A549 (cell line): ENCODE measurements around the gene C11orf86. TPM values are rescaled to one million over a fixed set of nuclear protein-coding genes. Genes with fewer than 3 reads are reported as not detected.

Experiments used
- ATAC-seq, 2 experiments: fragments of 200-7000 bp in 1 of 2; fragments of >200 bp in 1 of 2; cut with Nextera tagmentation in 1 of 2; cut with Tn5 transposase in 1 of 2; 3 replicates each; pipeline versions ENCODE4 v1.8.0 to v1.9.1; 2018 to 2020; ENCODE audit warnings: mild to moderate bottlenecking in 1 of 2, moderate library complexity in 1 of 2
- CTCF ChIA-PET: fragments of 300-600 bp; sonication (Branson Sonifier 250); formaldehyde crosslinking; extraction: SDS; loops from one replicate; lab custom pipeline; 2021; ENCODE audit warnings: antibody characterized with exemption, inconsistent platforms; lab: Yijun Ruan, JAX
- POLR2A ChIA-PET: fragments of 350-600 bp; formaldehyde crosslinking; extraction: SDS; loops from one replicate; lab custom pipeline; 2021; ENCODE audit warnings: antibody characterized with exemption, inconsistent platforms; lab: Yijun Ruan, JAX
- DNase-seq, 2 experiments: peaks; one replicate each; pipeline versions ENCODE4 v3.0.0 to v3.0.0-alpha.2; 2011 to 2016; ENCODE audit warnings: low read depth in 1 of 2, low spot score in 1 of 2
- FAIRE-seq: peaks from 2 replicates; lab custom pipeline; 2011; peaks lifted over from hg19 to GRCh38; lab: Jason Lieb, UNC
- H3K27ac ChIP-seq, 2 experiments: fragments of >200 bp; sonication (Bioruptor Twin); formaldehyde crosslinking; 3 replicates each; pipeline ENCODE4 v1.5.1; 2016 to 2017
- H3K4me1 ChIP-seq: fragments of >200 bp; sonication (Bioruptor Twin); formaldehyde crosslinking; 3 replicates; pipeline ENCODE4 v1.6.1; 2016
- H3K4me2 ChIP-seq: fragments of >200 bp; sonication (Bioruptor Twin); formaldehyde crosslinking; 3 replicates; pipeline ENCODE4 v1.6.1; 2016
- H3K4me3 ChIP-seq: fragments of >200 bp; sonication (Bioruptor Twin); formaldehyde crosslinking; 3 replicates; pipeline ENCODE4 v1.5.1; 2016
- H3K9me3 ChIP-seq: fragments of >200 bp; sonication (Bioruptor Twin); formaldehyde crosslinking; 3 replicates; pipeline ENCODE4 v1.6.1; 2016
- BHLHE40 ChIP-seq: IDR thresholded peaks from 2 replicates; pipeline ENCODE4 v1.6.1; 2012; ENCODE audit warnings: low read depth, low read length, inconsistent platforms
- CBX2 ChIP-seq: fragments of 200-600 bp; sonication (generic); IDR thresholded peaks from 2 replicates; pipeline ENCODE4 v1.6.1; 2016; ENCODE audit warnings: low read depth, mild to moderate bottlenecking, borderline replicate concordance
- CEBPB ChIP-seq, 2 experiments: fragments of >200 bp in 1 of 2; sonication (Bioruptor Twin) in 1 of 2; formaldehyde crosslinking in 1 of 2; IDR thresholded peaks; 2 replicates each; pipeline ENCODE4 v1.6.1; 2012 to 2016
- CHD4 ChIP-seq: fragments of 200-600 bp; sonication (generic); IDR thresholded peaks from 2 replicates; pipeline ENCODE4 v1.6.1; 2016; ENCODE audit warnings: antibody characterized with exemption, mild to moderate bottlenecking, borderline replicate concordance
- EHF ChIP-seq: fragments of 250-450 bp; sonication (Bioruptor Pico); IDR thresholded peaks from 2 replicates; pipeline ENCODE4 v1.5.0; 2020; ENCODE audit warnings: mild to moderate bottlenecking
- EHMT2 ChIP-seq: fragments of 200-600 bp; sonication (generic); IDR thresholded peaks from 2 replicates; pipeline ENCODE4 v1.6.1; 2016; ENCODE audit warnings: antibody characterized with exemption, low read depth, mild to moderate bottlenecking, moderate library complexity
- ESRRA ChIP-seq: fragments of 150-350 bp; IDR thresholded peaks from 2 replicates; pipeline ENCODE4 v1.6.1; 2014; ENCODE audit warnings: mild to moderate bottlenecking, low read length, borderline replicate concordance
- FOSB ChIP-seq: fragments of 250-450 bp; sonication (Bioruptor Pico); IDR thresholded peaks from 2 replicates; pipeline ENCODE4 v1.5.0; 2020; ENCODE audit warnings: mild to moderate bottlenecking, moderate library complexity
- FOSL2 ChIP-seq, 2 experiments: fragments of 450-650 bp in 1 of 2; fragments of >200 bp in 1 of 2; sonication (Bioruptor Twin) in 1 of 2; formaldehyde crosslinking; IDR thresholded peaks; 2 replicates each; pipeline versions ENCODE4 v1.5.0 to v1.6.1; 2016 to 2020; ENCODE audit warnings: mild to moderate bottlenecking in 1 of 2, moderate library complexity in 1 of 2
- FOXS1 ChIP-seq: fragments of 250-450 bp; sonication (Bioruptor Pico); IDR thresholded peaks from 2 replicates; pipeline ENCODE4 v1.5.0; 2020; ENCODE audit warnings: mild to moderate bottlenecking, moderate library complexity
- GATA3 ChIP-seq: IDR thresholded peaks from 2 replicates; pipeline ENCODE4 v1.6.1; 2012; ENCODE audit warnings: borderline replicate concordance
- HOXA7 ChIP-seq: fragments of 250-450 bp; sonication (Bioruptor Pico); IDR thresholded peaks from 2 replicates; pipeline ENCODE4 v1.5.0; 2020; ENCODE audit warnings: mild to moderate bottlenecking, moderate library complexity
- HOXB13 ChIP-seq: fragments of 250-450 bp; sonication (Bioruptor Pico); IDR thresholded peaks from 2 replicates; pipeline ENCODE4 v1.5.0; 2020; ENCODE audit warnings: low read depth, mild to moderate bottlenecking, moderate library complexity
- HOXB5 ChIP-seq: fragments of 250-450 bp; sonication (Bioruptor Pico); IDR thresholded peaks from 2 replicates; pipeline ENCODE4 v1.5.0; 2020; ENCODE audit warnings: mild to moderate bottlenecking, moderate library complexity
- JUN ChIP-seq, 2 experiments: fragments of >200 bp; sonication (Bioruptor Twin); formaldehyde crosslinking; IDR thresholded peaks; 2 replicates in 1 of 2; 3 replicates in 1 of 2; pipeline ENCODE4 v1.6.1; 2016 to 2017
- JUNB ChIP-seq: fragments of >200 bp; sonication (Bioruptor Twin); formaldehyde crosslinking; IDR thresholded peaks from 2 replicates; pipeline ENCODE4 v1.6.1; 2016
- MAFK ChIP-seq: fragments of 450-650 bp; IDR thresholded peaks from 2 replicates; pipeline ENCODE4 v1.6.1; 2014; ENCODE audit not compliant: partially characterized antibody
- MAZ ChIP-seq: fragments of 150-350 bp; IDR thresholded peaks from 2 replicates; pipeline ENCODE4 v1.6.1; 2014; ENCODE audit warnings: antibody characterized with exemption, low read depth, low read length, borderline replicate concordance
- MYC ChIP-seq: IDR thresholded peaks from 2 replicates; pipeline ENCODE4 v1.6.1; 2012; ENCODE audit warnings: mild to moderate bottlenecking, inconsistent platforms, low read length, improper control_type of control experiment, borderline replicate concordance
- NFE2L2 ChIP-seq: fragments of 150-350 bp; conservative IDR thresholded peaks from 2 replicates; pipeline ENCODE4 v1.6.1; 2014; ENCODE audit warnings: low read length
- NR3C1 ChIP-seq: fragments of >200 bp; sonication (Bioruptor Twin); formaldehyde crosslinking; IDR thresholded peaks from 3 replicates; pipeline ENCODE4 v1.6.1; 2017
- PHF8 ChIP-seq: fragments of 200-600 bp; sonication (generic); IDR thresholded peaks from 2 replicates; pipeline ENCODE4 v1.6.1; 2016; ENCODE audit warnings: low read depth, mild to moderate bottlenecking, antibody characterized with exemption, moderate library complexity, borderline replicate concordance
- POLR2A ChIP-seq: IDR thresholded peaks from 2 replicates; pipeline ENCODE4 v1.6.1; 2012; ENCODE audit warnings: mild to moderate bottlenecking, low read length
- POLR2AphosphoS2 ChIP-seq: conservative IDR thresholded peaks from 2 replicates; pipeline ENCODE4 v1.6.1; 2012; ENCODE audit warnings: low read length, improper control_type of control experiment, inconsistent platforms
- RAD21 ChIP-seq, 2 experiments: fragments of >200 bp in 1 of 2; sonication (Bioruptor Twin) in 1 of 2; formaldehyde crosslinking in 1 of 2; IDR thresholded peaks in 1 of 2; conservative IDR thresholded peaks in 1 of 2; 2 replicates in 1 of 2; 3 replicates in 1 of 2; pipeline ENCODE4 v1.6.1; 2012 to 2018; ENCODE audit warnings: inconsistent platforms in 1 of 2
- RCOR1 ChIP-seq: fragments of 150-350 bp; IDR thresholded peaks from 2 replicates; pipeline ENCODE4 v1.6.1; 2014; ENCODE audit warnings: antibody characterized with exemption, low read length, low read depth
- RNF2 ChIP-seq: fragments of 200-600 bp; sonication (generic); IDR thresholded peaks from 2 replicates; pipeline ENCODE4 v1.6.1; 2016; ENCODE audit warnings: low read depth, mild to moderate bottlenecking, antibody characterized with exemption, moderate library complexity, borderline replicate concordance
- SMC3 ChIP-seq: fragments of >200 bp; sonication (Bioruptor Twin); formaldehyde crosslinking; IDR thresholded peaks from 3 replicates; pipeline ENCODE4 v1.6.1; 2018; ENCODE audit warnings: inconsistent platforms
- SREBF2 ChIP-seq: fragments of 450-650 bp; IDR thresholded peaks from 2 replicates; pipeline ENCODE4 v1.6.1; 2014; ENCODE audit warnings: mild to moderate bottlenecking, moderate library complexity
- TP53 ChIP-seq: fragments of 250-450 bp; sonication (Bioruptor Pico); IDR thresholded peaks from 2 replicates; pipeline ENCODE4 v1.5.0; 2021; ENCODE audit warnings: mild to moderate bottlenecking, moderate library complexity
- ZFP36 ChIP-seq: fragments of 450-650 bp; IDR thresholded peaks from 2 replicates; pipeline ENCODE4 v1.6.1; 2014; ENCODE audit warnings: borderline replicate concordance; ENCODE audit not compliant: partially characterized antibody
- ZSCAN20 ChIP-seq: fragments of 250-450 bp; sonication (Bioruptor Pico); IDR thresholded peaks from 2 replicates; pipeline ENCODE4 v1.8.0; 2022; ENCODE audit warnings: mild to moderate bottlenecking, moderate library complexity
- WGBS: methylation state at CpG from one replicate; pipeline ENCODE4 v1.1.6; 2017; ENCODE audit errors: missing lambda C conversion rate; 5-methylcytosine and 5-hydroxymethylcytosine counted together
- polyA plus RNA-seq, 4 experiments: library from polyadenylated mRNA; depleted of rRNA in 3 of 4; stranded (reverse); fragments of >200 nt; fragmentation: RNase III in 1 of 4; extraction: RNeasy Plus Mini Kit Qiagen cat#74134 plus additional on column Dnase treatment in 1 of 4; gene quantifications; 2 replicates in 3 of 4; 3 replicates in 1 of 4; pipeline ENCODE4 v1.2.3, GENCODE V29; 2011 to 2017
- TF ChIP-seq, protein P1 (sequence below): fragments of 150-350 bp; IDR thresholded peaks from 2 replicates; pipeline ENCODE4 v1.6.1; 2014; ENCODE audit warnings: low read depth, mild to moderate bottlenecking, low read length
- TF ChIP-seq, protein P2 (sequence below): IDR thresholded peaks from 2 replicates; pipeline ENCODE4 v1.6.1; 2012

C11orf86 gene
- polyA plus RNA-seq, 2 of the 4 experiments (the other 2 are of a cell fraction): 9.3 to 56.4 TPM

DNA sequence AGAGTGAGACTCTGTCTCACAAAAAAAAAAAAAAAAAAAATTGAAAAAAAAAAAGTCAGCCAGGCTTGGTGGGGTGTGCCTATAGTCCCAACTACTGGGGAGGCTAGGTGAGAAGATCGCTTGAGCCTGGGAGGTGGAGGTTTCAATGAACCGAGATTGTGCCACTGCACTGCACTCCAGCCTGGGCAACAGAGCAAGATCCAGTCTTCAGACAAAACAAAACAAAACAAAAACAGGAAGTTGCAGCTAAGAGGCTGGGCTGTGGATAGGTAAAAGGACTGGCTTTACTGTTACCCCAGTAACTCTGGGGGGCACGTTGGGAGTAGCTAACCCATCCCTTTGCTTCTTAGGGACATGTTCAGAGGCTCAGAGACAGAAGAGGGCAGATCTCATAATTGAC lies 10.6 kb upstream of the C11orf86 start:
- no peak overlapping the region for H3K4me2 ChIP-seq
- no peak for FAIRE-seq
- peak overlapping the region; percentile 64 to 95 for H3K27ac ChIP-seq
- H3K9me3 ChIP-seq: no peaks in the 10 kb centered on the region
- TF ChIP-seq POLR2AphosphoS2 (no peak), FOXS1 (CRISPR knock-in tag) (no peak)
- ChIA-PET POLR2A (no interaction called here), CTCF (interaction anchor here (0.7 to 3.0 kb wide), 4 partner anchors 11 to 279 kb away, joined by 3 to 15 read pairs (median 5); partner anchors contain the start of gene C11orf86)
- DNase-seq: no peak
- 69% methylated on average over 3 of the region's 3 CpGs for WGBS
- no peak overlapping the region for H3K4me3 ChIP-seq
- no peak for ATAC-seq
- peaks cover 43% of the 10 kb centered on the region for H3K4me1 ChIP-seq

DNA sequence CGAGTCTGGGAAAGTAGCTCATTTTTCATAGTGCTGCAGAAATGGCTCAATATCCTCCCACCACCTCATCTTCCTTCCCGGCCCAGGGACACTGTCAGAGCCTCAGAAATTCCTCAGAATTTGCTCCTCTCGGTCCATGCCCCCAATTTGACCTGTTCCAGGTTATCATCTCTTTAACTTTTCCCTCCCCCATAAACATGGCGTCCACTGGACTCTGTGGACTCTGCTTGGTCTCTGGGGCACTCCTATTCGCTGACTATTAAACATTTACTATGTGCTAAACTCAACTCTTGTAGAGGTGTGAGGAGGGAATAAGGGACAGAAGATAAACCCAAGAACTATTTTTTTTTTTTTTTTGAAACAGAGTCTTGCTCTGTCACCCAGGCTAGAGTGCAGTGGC lies 8.8 kb upstream of the C11orf86 start:
- DNase-seq: no peak
- Histone ChIP-seq H3K4me3 (no peak overlapping the region), H3K4me1 (peaks cover 58% of the 10 kb centered on the region), H3K27ac (peak overlapping the region; percentile 95 to 99), H3K4me2 (no peak overlapping the region), H3K9me3 (no peaks in the 10 kb centered on the region)
- ChIA-PET POLR2A (no interaction called here), CTCF (interaction anchor here (1.2 to 2.4 kb wide), 3 partner anchors 10 to 86 kb away, joined by 3 to 9 read pairs (median 4); no protein-coding TSS in a partner anchor)
- no peak for TF ChIP-seq HOXB13
- TF ChIP-seq SREBF2: no peak
- TF ChIP-seq RNF2: no peak
- no peak for TF ChIP-seq RAD21 (conservative IDR thresholded peaks at IDR 0.05 in 1 of 2, IDR thresholded peaks at IDR 0.05 in 1 of 2)
- no peak for TF ChIP-seq SMC3
- ATAC-seq: no peak
- WGBS: 62% methylated on average over 5 of the region's 5 CpGs
- FAIRE-seq: no peak

DNA sequence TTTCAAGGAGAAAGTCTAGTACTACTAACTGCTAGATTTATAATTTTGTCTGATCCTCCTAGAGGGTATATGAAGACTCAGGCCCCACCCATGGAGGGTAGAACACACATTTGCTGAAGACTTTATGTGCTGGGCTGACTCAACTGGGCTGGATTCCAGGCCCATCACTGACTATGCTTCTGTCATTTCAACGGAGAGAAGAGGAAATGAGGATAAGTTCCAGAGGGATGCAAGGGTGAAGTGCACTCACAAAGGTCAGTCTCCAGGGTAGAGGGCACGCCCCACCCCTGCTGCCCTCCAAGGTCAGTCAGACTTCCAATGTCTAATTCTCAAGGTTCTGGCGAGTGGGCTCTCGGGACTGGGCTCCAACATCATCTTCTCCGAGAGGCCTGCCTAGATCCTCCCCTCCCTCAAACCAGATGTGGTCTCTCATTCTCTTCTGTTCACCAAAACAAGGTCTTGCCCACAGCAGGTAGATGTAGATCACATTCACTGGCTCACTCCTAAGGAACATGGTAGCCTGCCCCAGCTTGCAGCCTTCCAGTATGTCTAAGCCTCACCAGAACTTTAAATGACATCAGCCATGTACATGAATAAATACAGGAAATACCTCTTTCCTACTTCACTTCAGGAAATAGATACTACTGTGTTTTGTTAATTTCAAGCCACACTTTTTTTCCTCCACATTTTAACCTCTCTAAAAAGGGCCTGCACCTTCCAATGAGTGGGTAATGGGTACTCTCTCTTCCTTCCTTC lies 7.3 kb upstream of the C11orf86 start:
- peaks cover 73% of the 10 kb centered on the region for H3K4me1 ChIP-seq
- H3K4me2 ChIP-seq: peak overlapping the region; percentile 27; the same call in 2 of the 3 replicates
- peak overlapping the region; percentile 95 to 99 for H3K27ac ChIP-seq
- ChIA-PET CTCF (interaction anchor here (1.3 to 2.4 kb wide), 2 partner anchors 8 to 9 kb away, joined by 3 to 9 read pairs; no protein-coding TSS in a partner anchor), POLR2A (no interaction called here)
- H3K4me3 ChIP-seq: no peak overlapping the region
- H3K9me3 ChIP-seq: no peaks in the 10 kb centered on the region
- FAIRE-seq (no peak), ATAC-seq (peak in 1 of 2 experiments; percentile 32; a peak in 2 of 6 replicates), DNase-seq (peak in 1 of 2 experiments; percentile 78)
- 35% methylated on average over 5 of the region's 5 CpGs for WGBS
- no peak for TF ChIP-seq FOSL2 (IDR thresholded peaks at IDR 0.05)
- TF ChIP-seq FOSL2 (CRISPR knock-in tag; IDR thresholded peaks at IDR 0.05): peak; percentile 41
- TF ChIP-seq HOXB5 (CRISPR knock-in tag): no peak
- TF ChIP-seq, protein P1, sequence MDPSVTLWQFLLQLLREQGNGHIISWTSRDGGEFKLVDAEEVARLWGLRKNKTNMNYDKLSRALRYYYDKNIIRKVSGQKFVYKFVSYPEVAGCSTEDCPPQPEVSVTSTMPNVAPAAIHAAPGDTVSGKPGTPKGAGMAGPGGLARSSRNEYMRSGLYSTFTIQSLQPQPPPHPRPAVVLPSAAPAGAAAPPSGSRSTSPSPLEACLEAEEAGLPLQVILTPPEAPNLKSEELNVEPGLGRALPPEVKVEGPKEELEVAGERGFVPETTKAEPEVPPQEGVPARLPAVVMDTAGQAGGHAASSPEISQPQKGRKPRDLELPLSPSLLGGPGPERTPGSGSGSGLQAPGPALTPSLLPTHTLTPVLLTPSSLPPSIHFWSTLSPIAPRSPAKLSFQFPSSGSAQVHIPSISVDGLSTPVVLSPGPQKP: no peak
- TF ChIP-seq FOSB (CRISPR knock-in tag): no peak
- no peak for TF ChIP-seq NR3C1
- TF ChIP-seq POLR2A: no peak
- 0 out of 2 replicates have a peak, but pooled peaks have one; percentile 29 for TF ChIP-seq MAZ
- peak; percentile 28; the same call in 1 of the 2 replicates for TF ChIP-seq GATA3
- TF ChIP-seq TP53: no peak
- no peak for TF ChIP-seq ZFP36
- no peak for TF ChIP-seq SMC3
- no peak for TF ChIP-seq ZSCAN20
- peak; percentile 74; the same call in 1 of the 2 replicates for TF ChIP-seq ESRRA
- no peak for TF ChIP-seq NFE2L2
- TF ChIP-seq CBX2: no peak
- no peak for TF ChIP-seq PHF8
- TF ChIP-seq, protein P2, sequence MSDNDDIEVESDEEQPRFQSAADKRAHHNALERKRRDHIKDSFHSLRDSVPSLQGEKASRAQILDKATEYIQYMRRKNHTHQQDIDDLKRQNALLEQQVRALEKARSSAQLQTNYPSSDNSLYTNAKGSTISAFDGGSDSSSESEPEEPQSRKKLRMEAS: peak; percentile 43
- TF ChIP-seq JUNB: no peak
- no peak for TF ChIP-seq FOXS1 (CRISPR knock-in tag)
- TF ChIP-seq HOXA7 (CRISPR knock-in tag): no peak
- no peak for TF ChIP-seq RCOR1
- TF ChIP-seq POLR2AphosphoS2: no peak
- TF ChIP-seq RNF2: no peak
- TF ChIP-seq CEBPB (IDR thresholded peaks at IDR 0.05): 0 out of 4 replicates have a peak, but pooled peaks of 1 of the 2 experiments have one; percentile 23
- no peak for TF ChIP-seq MYC
- no peak for TF ChIP-seq CHD4
- no peak for TF ChIP-seq EHF (CRISPR knock-in tag)
- TF ChIP-seq JUN (IDR thresholded peaks at IDR 0.05): peak in 1 of 2 experiments; percentile 22; a peak in 1 of 5 replicates
- TF ChIP-seq EHMT2: 0 out of 2 replicates have a peak, but pooled peaks have one; percentile 36
- TF ChIP-seq MAFK: no peak
- TF ChIP-seq BHLHE40: no peak
- no peak for TF ChIP-seq SREBF2
